DND-41 (cell line): ENCODE results near the gene ADAMTS13.

Source experiments
- ATAC-seq: fragments of 200-7000 bp; cut with Tn5 transposase; 3 replicates; pipeline ENCODE4 v1.9.1; 2021; ENCODE audit warnings: low read depth; ENCODE audit not compliant: insufficient read depth
- DNase-seq: peaks from one replicate; pipeline ENCODE4 v3.0.0-alpha.2; 2020
- H2AFZ ChIP-seq: 2 replicates; pipeline ENCODE4 v1.6.0; 2012; ENCODE audit warnings: low read depth, low read length
- H3K27ac ChIP-seq: 2 replicates; pipeline ENCODE4 v1.5.1; 2012; ENCODE audit warnings: low read length, inconsistent platforms
- H3K27me3 ChIP-seq: fragments of 200-600 bp; sonication (generic); 2 replicates; pipeline ENCODE4 v1.6.0; 2012; ENCODE audit warnings: low read length, mild to moderate bottlenecking, inconsistent platforms; ENCODE audit not compliant: insufficient read depth, poor library complexity
- H3K36me3 ChIP-seq: 2 replicates; pipeline ENCODE4 v1.5.1; 2012; ENCODE audit warnings: low read length, inconsistent platforms; ENCODE audit not compliant: insufficient read depth
- H3K4me1 ChIP-seq: 2 replicates; pipeline ENCODE4 v1.5.1; 2012; ENCODE audit warnings: mild to moderate bottlenecking, low read length; ENCODE audit not compliant: insufficient read depth
- H3K4me2 ChIP-seq: 2 replicates; pipeline ENCODE4 v1.6.0; 2012; ENCODE audit warnings: mild to moderate bottlenecking, moderate library complexity, low read length, inconsistent platforms; ENCODE audit not compliant: insufficient read depth
- H3K4me3 ChIP-seq, 2 experiments: fragments of 200-600 bp in 1 of 2; shearing (Covaris generic) in 1 of 2; 2 replicates each; pipeline ENCODE4 v1.5.1; 2012 to 2016; ENCODE audit warnings: inconsistent platforms in 2 of 2, low read length in 2 of 2, mild to moderate bottlenecking in 2 of 2, low read depth in 1 of 2, moderate library complexity in 1 of 2
- H3K79me2 ChIP-seq: 2 replicates; pipeline ENCODE4 v1.6.0; 2012; ENCODE audit warnings: low read length, inconsistent platforms; ENCODE audit not compliant: insufficient read depth
- H3K9ac ChIP-seq: 2 replicates; pipeline ENCODE4 v1.6.0; 2012; ENCODE audit warnings: low read depth, mild to moderate bottlenecking, inconsistent platforms, low read length, moderate library complexity
- H3K9me3 ChIP-seq: 2 replicates; pipeline ENCODE4 v1.5.1; 2012; ENCODE audit warnings: low read length, moderate library complexity, mild to moderate bottlenecking, inconsistent platforms; ENCODE audit not compliant: insufficient read depth, severe bottlenecking
- H4K20me1 ChIP-seq: 2 replicates; pipeline ENCODE4 v1.6.0; 2012; ENCODE audit warnings: low read length; ENCODE audit not compliant: insufficient read depth
- EZH2 ChIP-seq: IDR thresholded peaks from 3 replicates; pipeline ENCODE4 v1.6.1; 2012; ENCODE audit warnings: borderline replicate concordance, low read depth, mild to moderate bottlenecking, moderate library complexity, low read length, inconsistent platforms; ENCODE audit not compliant: severe bottlenecking
- TF ChIP-seq, protein P1 (sequence below): IDR thresholded peaks from 2 replicates; pipeline ENCODE4 v1.5.1; 2012; ENCODE audit warnings: borderline replicate concordance, low read length, moderate library complexity, mild to moderate bottlenecking; ENCODE audit not compliant: poor library complexity, severe bottlenecking; ENCODE audit errors: extremely low read depth

ADAMTS13 gene

DNA sequence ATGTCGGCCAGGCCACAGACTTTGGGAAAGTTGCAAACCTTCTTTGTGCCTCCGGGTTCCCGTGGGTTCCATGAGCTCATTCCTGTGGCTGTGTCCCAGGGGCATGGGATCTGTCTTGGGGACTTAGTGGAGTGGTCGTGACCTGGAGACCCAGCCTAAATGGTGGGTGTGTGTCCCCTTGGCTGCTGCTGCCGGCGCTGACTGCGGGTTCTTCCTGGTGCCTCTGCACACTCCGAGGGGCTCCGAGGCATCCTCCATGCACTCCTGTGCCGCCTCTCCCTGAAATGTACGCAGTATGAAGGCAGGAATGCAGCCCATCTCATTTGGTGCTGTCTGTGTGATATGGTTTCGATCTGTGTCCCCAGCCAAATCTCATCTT lies 77.7 kb downstream of the ADAMTS13 start:
- no peaks in the 10 kb centered on the region for H4K20me1 ChIP-seq
- no peak overlapping the region for H2AFZ ChIP-seq
- no peaks in the 10 kb centered on the region for H3K27me3 ChIP-seq
- H3K9ac ChIP-seq, result no peak overlapping the region
- H3K27ac ChIP-seq, result no peak overlapping the region
- no peaks in the 10 kb centered on the region for H3K36me3 ChIP-seq
- no peak for ATAC-seq
- no peaks in the 10 kb centered on the region for H3K79me2 ChIP-seq
- no peak overlapping the region for H3K4me3 ChIP-seq
- TF ChIP-seq EZH2, result no peak
- TF ChIP-seq, protein P1, sequence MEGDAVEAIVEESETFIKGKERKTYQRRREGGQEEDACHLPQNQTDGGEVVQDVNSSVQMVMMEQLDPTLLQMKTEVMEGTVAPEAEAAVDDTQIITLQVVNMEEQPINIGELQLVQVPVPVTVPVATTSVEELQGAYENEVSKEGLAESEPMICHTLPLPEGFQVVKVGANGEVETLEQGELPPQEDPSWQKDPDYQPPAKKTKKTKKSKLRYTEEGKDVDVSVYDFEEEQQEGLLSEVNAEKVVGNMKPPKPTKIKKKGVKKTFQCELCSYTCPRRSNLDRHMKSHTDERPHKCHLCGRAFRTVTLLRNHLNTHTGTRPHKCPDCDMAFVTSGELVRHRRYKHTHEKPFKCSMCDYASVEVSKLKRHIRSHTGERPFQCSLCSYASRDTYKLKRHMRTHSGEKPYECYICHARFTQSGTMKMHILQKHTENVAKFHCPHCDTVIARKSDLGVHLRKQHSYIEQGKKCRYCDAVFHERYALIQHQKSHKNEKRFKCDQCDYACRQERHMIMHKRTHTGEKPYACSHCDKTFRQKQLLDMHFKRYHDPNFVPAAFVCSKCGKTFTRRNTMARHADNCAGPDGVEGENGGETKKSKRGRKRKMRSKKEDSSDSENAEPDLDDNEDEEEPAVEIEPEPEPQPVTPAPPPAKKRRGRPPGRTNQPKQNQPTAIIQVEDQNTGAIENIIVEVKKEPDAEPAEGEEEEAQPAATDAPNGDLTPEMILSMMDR, result no peak
- no peaks in the 10 kb centered on the region for H3K4me1 ChIP-seq
- no peak overlapping the region for H3K4me2 ChIP-seq
- no peaks in the 10 kb centered on the region for H3K9me3 ChIP-seq
- DNase-seq, result no peak

DNA sequence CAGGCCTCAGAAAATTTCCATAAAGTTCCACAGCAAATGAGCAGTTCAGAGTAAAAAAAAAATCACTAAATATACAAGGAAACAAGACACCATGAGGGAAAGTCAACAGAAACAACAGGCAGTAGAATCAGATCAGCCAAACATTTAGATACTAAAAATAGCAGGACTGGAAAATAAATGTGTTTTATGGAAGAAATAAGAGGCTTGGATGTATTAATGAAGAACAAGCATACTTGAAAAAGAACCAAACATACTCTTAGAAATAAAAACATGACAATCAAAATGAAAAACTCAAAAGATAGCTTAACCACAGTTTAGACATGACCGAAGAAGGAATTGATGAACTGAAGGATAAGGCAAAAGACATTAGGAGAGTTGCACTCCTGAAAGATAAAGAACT lies 79.9 kb downstream of the ADAMTS13 start:
- Histone ChIP-seq H2AFZ (no peak overlapping the region), H3K9ac (no peak overlapping the region), H3K27me3 (no peaks in the 10 kb centered on the region)

DNA sequence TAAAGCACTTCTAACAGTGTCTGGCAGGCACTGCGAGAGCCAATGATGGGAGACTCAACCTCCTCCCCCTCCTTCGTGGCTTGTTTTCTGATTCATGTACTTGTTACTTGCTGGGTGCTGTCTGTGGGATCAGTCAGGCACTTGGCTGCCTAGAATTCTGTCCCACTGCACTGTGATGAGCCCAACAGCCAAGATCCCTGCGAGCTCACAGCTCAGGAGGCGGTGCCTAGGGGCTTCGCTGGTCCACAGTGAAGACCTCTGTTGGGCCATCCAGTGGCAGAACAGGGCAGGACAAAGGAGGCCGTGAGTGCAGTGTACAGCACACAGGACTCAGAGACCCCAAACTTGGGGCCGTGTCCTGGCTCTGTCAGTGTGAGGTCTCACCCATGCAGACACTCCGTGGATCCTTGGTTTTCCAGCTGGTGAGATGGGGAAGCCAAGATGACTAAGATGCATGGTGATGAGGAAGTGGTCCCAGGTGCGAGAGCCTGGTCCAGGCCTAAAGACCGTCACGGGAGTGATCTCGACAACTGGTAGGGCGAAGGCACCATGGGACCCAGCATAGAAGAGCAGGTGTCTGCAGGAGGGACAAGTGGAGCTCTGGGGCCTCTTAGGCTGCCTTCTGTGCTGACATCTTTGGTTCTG lies 83.1 kb downstream of the ADAMTS13 start:
- H3K4me2 ChIP-seq, result no peak overlapping the region
- no peak for DNase-seq
- no peaks in the 10 kb centered on the region; the same call in 1 of the 2 replicates for H4K20me1 ChIP-seq
- H3K27ac ChIP-seq, result no peak overlapping the region
- no peaks in the 10 kb centered on the region for H3K36me3 ChIP-seq
- H3K9ac ChIP-seq, result no peak overlapping the region
- no peak overlapping the region for H3K4me3 ChIP-seq
- H3K9me3 ChIP-seq, result no peaks in the 10 kb centered on the region
- no peaks in the 10 kb centered on the region for H3K79me2 ChIP-seq
- no peaks in the 10 kb centered on the region for H3K4me1 ChIP-seq
- ATAC-seq, result no peak
- no peak overlapping the region for H2AFZ ChIP-seq
- TF ChIP-seq EZH2, result no peak
- TF ChIP-seq, protein P1, result no peak
- peaks cover 4% of the 10 kb centered on the region for H3K27me3 ChIP-seq

More for the DNA sequence above, 79.9 kb downstream of the ADAMTS13 start:
- Histone ChIP-seq H3K9me3 (no peaks in the 10 kb centered on the region), H3K4me1 (no peaks in the 10 kb centered on the region), H3K4me2 (no peak overlapping the region), H3K27ac (no peak overlapping the region), H4K20me1 (no peaks in the 10 kb centered on the region), H3K79me2 (no peaks in the 10 kb centered on the region), H3K36me3 (no peaks in the 10 kb centered on the region), H3K4me3 (no peak overlapping the region)
- DNase-seq (no peak), ATAC-seq (no peak)
- TF ChIP-seq, protein P1, result no peak
- TF ChIP-seq EZH2, result no peak
